ENCODE measurements around the gene CLEC3B. TPM values are rescaled to one million over a fixed set of nuclear protein-coding genes. Genes with fewer than 3 reads are reported as not detected.

Gene CLEC3B
- total and polyA plus RNA-seq, 4 donors, result 33.1 to 167 (median 90.3) TPM

GRCh38 chr3:45064512-45065372 lies 38.6 kb downstream of the CLEC3B start:
- DNase-seq (peak; percentile 67 to 80 (median 72)), ATAC-seq (ENCODE audit: insufficient read depth, low FRiP score) (peak; percentile 48)
- Histone ChIP-seq H3K36me3 (ENCODE audit: control insufficient read depth in 4 of 4, insufficient read depth in 4 of 4, low read length in 4 of 4) (no peaks in the 10 kb centered on the region), H3K9me3 (ENCODE audit: control insufficient read depth in 4 of 4, insufficient read depth in 3 of 4, low read length in 3 of 4) (no peaks in the 10 kb centered on the region), H3K27ac (ENCODE audit: low read depth in 1 of 2, low read length in 1 of 2) (peak overlapping the region in 1 of 2 donors; percentile 80), H3K9ac (ENCODE audit: insufficient read depth in 1 of 2, low read length in 2 of 2) (no peak overlapping the region), H3K27me3 (ENCODE audit: control insufficient read depth in 3 of 3, insufficient read depth in 3 of 3, low read length in 2 of 3) (no peaks in the 10 kb centered on the region), H3K4me1 (ENCODE audit: control insufficient read depth in 5 of 5, insufficient read depth in 5 of 5, low read length in 5 of 5) (peaks cover 0 to 5% (median 2%) of the 10 kb centered on the region in 5 donors), H3K4me3 (no peak overlapping the region)
- no peak for TF ChIP-seq CTCF (IDR thresholded peaks at IDR 0.05; ENCODE audit: control extremely low read depth, extremely low read depth)
- WGBS, 2 donors, result 18 to 29% methylated on average over 12 of the region's 12 CpGs

- no peak for ATAC-seq (ENCODE audit: insufficient read depth, low FRiP score)
- H3K27ac ChIP-seq (ENCODE audit: low read depth in 1 of 2, low read length in 1 of 2), result peak overlapping the region in 1 of 2 donors; percentile 80
- no peak for DNase-seq
- no peak overlapping the region for H3K9ac ChIP-seq (ENCODE audit: insufficient read depth in 1 of 2, low read length in 2 of 2)
- 95 to 100% methylated on average over 1 of the region's 1 CpG for WGBS, 2 donors
- H3K4me3 ChIP-seq, result no peak overlapping the region
- no peak for TF ChIP-seq CTCF (IDR thresholded peaks at IDR 0.05; ENCODE audit: control extremely low read depth, extremely low read depth)
- no peaks in the 10 kb centered on the region for H3K36me3 ChIP-seq (ENCODE audit: control insufficient read depth in 4 of 4, insufficient read depth in 4 of 4, low read length in 4 of 4)
- H3K9me3 ChIP-seq (ENCODE audit: control insufficient read depth in 4 of 4, insufficient read depth in 3 of 4, low read length in 3 of 4), result no peaks in the 10 kb centered on the region
- H3K27me3 ChIP-seq (ENCODE audit: control insufficient read depth in 3 of 3, insufficient read depth in 3 of 3, low read length in 2 of 3), result no peaks in the 10 kb centered on the region
- peaks cover 0 to 5% (median 2%) of the 10 kb centered on the region in 5 donors for H3K4me1 ChIP-seq (ENCODE audit: control insufficient read depth in 5 of 5, insufficient read depth in 5 of 5, low read length in 5 of 5)
These were observed 39.2 kb downstream of the CLEC3B start for GRCh38 chr3:45065373-45065720.

GRCh38 chr3:45066109-45066801 lies 40.2 kb downstream of the CLEC3B start:
- Histone ChIP-seq H3K27me3 (ENCODE audit: control insufficient read depth in 3 of 3, insufficient read depth in 3 of 3, low read length in 2 of 3) (no peaks in the 10 kb centered on the region), H3K9me3 (ENCODE audit: control insufficient read depth in 4 of 4, insufficient read depth in 3 of 4, low read length in 3 of 4) (no peaks in the 10 kb centered on the region), H3K36me3 (ENCODE audit: control insufficient read depth in 4 of 4, insufficient read depth in 4 of 4, low read length in 4 of 4) (no peaks in the 10 kb centered on the region), H3K9ac (ENCODE audit: insufficient read depth in 1 of 2, low read length in 2 of 2) (no peak overlapping the region), H3K27ac (ENCODE audit: low read depth in 1 of 2, low read length in 1 of 2) (no peak overlapping the region), H3K4me3 (no peak overlapping the region), H3K4me1 (ENCODE audit: control insufficient read depth in 5 of 5, insufficient read depth in 5 of 5, low read length in 5 of 5) (peaks cover 0 to 5% (median 2%) of the 10 kb centered on the region in 5 donors)
- TF ChIP-seq CTCF (IDR thresholded peaks at IDR 0.05; ENCODE audit: control extremely low read depth, extremely low read depth), result no peak
- WGBS, 2 donors, result 83 to 94% methylated on average over 3 of the region's 3 CpGs
- DNase-seq (no peak), ATAC-seq (ENCODE audit: insufficient read depth, low FRiP score) (no peak)
